ENCODE measurements around the gene LMF1.

DNA sequence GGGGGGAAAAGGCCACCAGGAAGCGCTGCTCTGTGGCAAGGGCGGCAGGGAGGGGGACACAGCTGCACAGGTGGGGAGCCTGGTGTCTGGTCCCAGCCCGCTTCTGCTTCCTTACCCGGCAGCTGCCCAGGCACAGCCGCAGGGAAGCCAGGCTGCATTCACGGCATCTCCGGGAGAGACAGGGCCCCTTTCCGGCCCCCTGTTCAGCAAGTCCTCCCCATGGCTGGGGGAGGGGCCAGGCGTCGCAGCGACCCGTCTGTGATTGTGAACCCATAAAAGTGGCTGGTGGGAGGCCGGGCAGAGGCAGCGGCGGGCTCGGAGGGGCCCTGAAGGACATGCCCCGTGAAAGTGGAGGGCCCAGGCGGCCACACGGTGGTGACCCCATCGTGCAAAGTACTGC is 39.5 kb upstream of the LMF1 start:
- TF ChIP-seq CTCF (IDR thresholded peaks at IDR 0.05) (no peak), POLR2A (IDR thresholded peaks at IDR 0.05) (no peak), POLR2AphosphoS5 (IDR thresholded peaks at IDR 0.05) (no peak)
